K562 (cell line): ENCODE data around the gene FUZ. TPM values are rescaled to one million over a fixed set of nuclear protein-coding genes. Genes with fewer than 3 reads are reported as not detected.

Experiments used
- ATF1 ChIP-seq, 2 experiments: fragments of 450-650 bp in 1 of 2; IDR thresholded peaks; 2 replicates each; pipeline ENCODE4 v1.6.1; 2016; ENCODE audit warnings: missing compliant biosample characterization in 1 of 2, missing genetic modification characterization in 1 of 2
- BHLHE40 ChIP-seq: IDR thresholded peaks from 2 replicates; pipeline ENCODE4 v1.6.1; 2011; ENCODE audit warnings: low read length, improper control_type of control experiment
- FIP1L1 ChIP-seq: fragments of 200-400 bp; formaldehyde crosslinking; IDR thresholded peaks from 2 replicates; pipeline ENCODE4 v1.6.1; 2018; ENCODE audit warnings: mild to moderate bottlenecking, low read depth, low read length; ENCODE audit not compliant: poor library complexity, severe bottlenecking
- FOXJ3 ChIP-seq: sonication (generic); formaldehyde crosslinking; IDR thresholded peaks from 2 replicates; pipeline ENCODE4 v1.4.0; 2020; ENCODE audit warnings: mild to moderate bottlenecking, missing genetic modification reagents
- HNRNPLL ChIP-seq: fragments of 200-400 bp; formaldehyde crosslinking; IDR thresholded peaks from 2 replicates; pipeline ENCODE4 v1.6.1; 2017; ENCODE audit warnings: low read length, low read depth, mild to moderate bottlenecking; ENCODE audit not compliant: poor library complexity, severe bottlenecking
- NR4A1 ChIP-seq, 2 experiments: fragments of 250-450 bp in 1 of 2; fragments of 450-650 bp in 1 of 2; sonication (Bioruptor Pico) in 1 of 2; IDR thresholded peaks; 2 replicates each; pipeline versions ENCODE4 v1.4.0 to v1.6.1; 2016 to 2020; ENCODE audit warnings: mild to moderate bottlenecking in 2 of 2, missing compliant biosample characterization in 1 of 2, missing genetic modification characterization in 1 of 2, moderate library complexity in 1 of 2
- PRMT5 ChIP-seq: sonication (generic); formaldehyde crosslinking; IDR thresholded peaks from 2 replicates; pipeline ENCODE4 v1.5.0; 2020; ENCODE audit warnings: missing genetic modification reagents
- RAD21 ChIP-seq, 2 experiments: fragments of 250-450 bp in 1 of 2; fragments of 450-650 bp in 1 of 2; sonication (Bioruptor Pico) in 1 of 2; formaldehyde crosslinking in 1 of 2; IDR thresholded peaks in 1 of 2; conservative IDR thresholded peaks in 1 of 2; 2 replicates each; pipeline versions ENCODE4 v1.4.0 to v1.8.0; 2020 to 2022; ENCODE audit warnings: mild to moderate bottlenecking in 2 of 2, moderate library complexity in 1 of 2
- SAFB2 ChIP-seq: fragments of 200-400 bp; formaldehyde crosslinking; IDR thresholded peaks from 2 replicates; pipeline ENCODE4 v1.6.1; 2018; ENCODE audit warnings: borderline replicate concordance, low read length, low read depth, moderate library complexity; ENCODE audit not compliant: severe bottlenecking
- ZNF324 ChIP-seq: fragments of 250-450 bp; sonication (Bioruptor Pico); IDR thresholded peaks from 2 replicates; pipeline ENCODE4 v1.4.0; 2020; ENCODE audit warnings: mild to moderate bottlenecking
- ZNF76 ChIP-seq: fragments of 250-450 bp; sonication (Bioruptor Pico); IDR thresholded peaks from 2 replicates; pipeline ENCODE4 v1.4.0; 2020; ENCODE audit warnings: mild to moderate bottlenecking, moderate library complexity, borderline replicate concordance
- polyA plus RNA-seq, 8 experiments: library from polyadenylated mRNA; depleted of rRNA in 4 of 8; stranded (reverse) in 5 of 8; unstranded in 3 of 8; fragments of >200 nt; fragmentation: Nextera tagmentation in 2 of 8; fragmentation: Illumina TruSeq in 1 of 8; extraction: Ambion mirVana in 2 of 8; extraction: Trizol in 1 of 8; gene quantifications; 2 replicates each; pipeline versions ENCODE4 v1.2.1 to v1.2.3, GENCODE V29; 2011 to 2014; ENCODE audit warnings: inconsistent platforms in 1 of 8, missing spikeins in 1 of 8
- total RNA-seq, 7 experiments: library from RNA; depleted of rRNA in 6 of 7; stranded (reverse); fragments of >200 nt in 6 of 7; fragmentation: Illumina TruSeq in 2 of 7; extraction: Trizol in 2 of 7; gene quantifications; 2 replicates each; pipeline versions ENCODE4 v1.2.1 to v1.2.3, GENCODE V29; 2011 to 2021; ENCODE audit warnings: low replicate concordance in 1 of 7
- TF ChIP-seq, protein P1 (sequence below): sonication (generic); formaldehyde crosslinking; IDR thresholded peaks from 2 replicates; pipeline ENCODE4 v1.8.1; 2023; ENCODE audit warnings: mild to moderate bottlenecking, missing genetic modification reagents
- TF ChIP-seq, protein P2 (sequence below): fragments of 250-450 bp; sonication (Bioruptor Pico); IDR thresholded peaks from 2 replicates; pipeline ENCODE4 v1.8.0; 2022; ENCODE audit warnings: moderate library complexity, mild to moderate bottlenecking, inconsistent platforms
- TF ChIP-seq, protein P3 (sequence below): fragments of 250-450 bp; sonication (Bioruptor Pico); IDR thresholded peaks from 2 replicates; pipeline ENCODE4 v1.5.0; 2022; ENCODE audit warnings: mild to moderate bottlenecking
- TF ChIP-seq, protein P4 (sequence below): fragments of 450-650 bp; formaldehyde crosslinking; IDR thresholded peaks from 2 replicates; pipeline ENCODE4 v1.4.0; 2020; ENCODE audit warnings: mild to moderate bottlenecking, moderate library complexity
- TF ChIP-seq, protein P5 (sequence below): fragments of 450-650 bp; IDR thresholded peaks from 2 replicates; pipeline ENCODE4 v1.7.1; 2018; ENCODE audit warnings: mild to moderate bottlenecking, low read depth; ENCODE audit not compliant: partially characterized antibody
- TF ChIP-seq, protein P6 (sequence below): sonication (generic); formaldehyde crosslinking; IDR thresholded peaks from 2 replicates; pipeline ENCODE4 v1.5.0; 2020; ENCODE audit warnings: missing genetic modification reagents

Gene FUZ
- total and polyA plus RNA-seq, 9 of the 15 experiments (the other 6 are each of a cell fraction or from before 2014, with no cell fraction given) = 0.17 to 7.6 (median 3.6) TPM; not detected in 1

DNA sequence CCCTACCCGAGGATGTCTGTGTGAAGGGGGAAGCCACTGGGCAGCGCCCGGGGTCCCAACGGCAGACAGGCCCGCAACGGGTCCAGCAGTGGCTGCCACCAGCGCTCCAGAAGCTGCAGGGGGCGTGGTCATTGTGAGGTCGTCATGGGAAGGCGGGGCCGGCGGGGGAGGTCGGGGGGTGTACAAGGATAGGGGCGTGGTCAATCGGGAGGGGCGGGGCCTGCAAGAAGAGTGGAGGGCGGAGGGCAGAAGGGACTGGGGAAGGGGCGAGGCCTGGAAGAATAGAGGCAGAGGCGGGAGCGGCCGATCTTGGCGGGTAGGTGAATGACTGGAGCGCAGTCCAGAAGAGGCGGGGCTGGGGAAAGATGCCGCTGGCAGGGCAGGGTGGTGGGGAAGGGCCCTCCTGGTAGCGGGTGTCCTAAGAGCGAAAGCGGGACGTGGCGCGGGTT lies 4.4 kb downstream of the FUZ start (continued):
- no peak for TF ChIP-seq ATF1 (CRISPR knock-in tag; IDR thresholded peaks at IDR 0.05)
- 0 out of 2 replicates have a peak, but pooled peaks have one; percentile 24 for TF ChIP-seq ATF1 (tag; IDR thresholded peaks at IDR 0.05)
- TF ChIP-seq, protein P1, sequence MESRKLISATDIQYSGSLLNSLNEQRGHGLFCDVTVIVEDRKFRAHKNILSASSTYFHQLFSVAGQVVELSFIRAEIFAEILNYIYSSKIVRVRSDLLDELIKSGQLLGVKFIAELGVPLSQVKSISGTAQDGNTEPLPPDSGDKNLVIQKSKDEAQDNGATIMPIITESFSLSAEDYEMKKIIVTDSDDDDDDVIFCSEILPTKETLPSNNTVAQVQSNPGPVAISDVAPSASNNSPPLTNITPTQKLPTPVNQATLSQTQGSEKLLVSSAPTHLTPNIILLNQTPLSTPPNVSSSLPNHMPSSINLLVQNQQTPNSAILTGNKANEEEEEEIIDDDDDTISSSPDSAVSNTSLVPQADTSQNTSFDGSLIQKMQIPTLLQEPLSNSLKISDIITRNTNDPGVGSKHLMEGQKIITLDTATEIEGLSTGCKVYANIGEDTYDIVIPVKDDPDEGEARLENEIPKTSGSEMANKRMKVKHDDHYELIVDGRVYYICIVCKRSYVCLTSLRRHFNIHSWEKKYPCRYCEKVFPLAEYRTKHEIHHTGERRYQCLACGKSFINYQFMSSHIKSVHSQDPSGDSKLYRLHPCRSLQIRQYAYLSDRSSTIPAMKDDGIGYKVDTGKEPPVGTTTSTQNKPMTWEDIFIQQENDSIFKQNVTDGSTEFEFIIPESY = peak; percentile 98
- TF ChIP-seq HNRNPLL = no peak
- TF ChIP-seq PRMT5 = no peak
- TF ChIP-seq, protein P2, sequence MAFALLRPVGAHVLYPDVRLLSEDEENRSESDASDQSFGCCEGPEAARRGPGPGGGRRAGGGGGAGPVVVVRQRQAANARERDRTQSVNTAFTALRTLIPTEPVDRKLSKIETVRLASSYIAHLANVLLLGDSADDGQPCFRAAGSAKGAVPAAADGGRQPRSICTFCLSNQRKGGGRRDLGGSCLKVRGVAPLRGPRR (CRISPR knock-in tag) = no peak
- no peak for TF ChIP-seq FOXJ3 (CRISPR knock-in tag)
- TF ChIP-seq, protein P3, sequence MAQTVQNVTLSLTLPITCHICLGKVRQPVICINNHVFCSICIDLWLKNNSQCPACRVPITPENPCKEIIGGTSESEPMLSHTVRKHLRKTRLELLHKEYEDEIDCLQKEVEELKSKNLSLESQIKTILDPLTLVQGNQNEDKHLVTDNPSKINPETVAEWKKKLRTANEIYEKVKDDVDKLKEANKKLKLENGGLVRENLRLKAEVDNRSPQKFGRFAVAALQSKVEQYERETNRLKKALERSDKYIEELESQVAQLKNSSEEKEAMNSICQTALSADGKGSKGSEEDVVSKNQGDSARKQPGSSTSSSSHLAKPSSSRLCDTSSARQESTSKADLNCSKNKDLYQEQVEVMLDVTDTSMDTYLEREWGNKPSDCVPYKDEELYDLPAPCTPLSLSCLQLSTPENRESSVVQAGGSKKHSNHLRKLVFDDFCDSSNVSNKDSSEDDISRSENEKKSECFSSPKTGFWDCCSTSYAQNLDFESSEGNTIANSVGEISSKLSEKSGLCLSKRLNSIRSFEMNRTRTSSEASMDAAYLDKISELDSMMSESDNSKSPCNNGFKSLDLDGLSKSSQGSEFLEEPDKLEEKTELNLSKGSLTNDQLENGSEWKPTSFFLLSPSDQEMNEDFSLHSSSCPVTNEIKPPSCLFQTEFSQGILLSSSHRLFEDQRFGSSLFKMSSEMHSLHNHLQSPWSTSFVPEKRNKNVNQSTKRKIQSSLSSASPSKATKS (CRISPR knock-in tag) = no peak
- no peak for TF ChIP-seq ZNF76
- peak; percentile 3 for TF ChIP-seq FIP1L1
- no peak for TF ChIP-seq ZNF324
- TF ChIP-seq, protein P4, sequence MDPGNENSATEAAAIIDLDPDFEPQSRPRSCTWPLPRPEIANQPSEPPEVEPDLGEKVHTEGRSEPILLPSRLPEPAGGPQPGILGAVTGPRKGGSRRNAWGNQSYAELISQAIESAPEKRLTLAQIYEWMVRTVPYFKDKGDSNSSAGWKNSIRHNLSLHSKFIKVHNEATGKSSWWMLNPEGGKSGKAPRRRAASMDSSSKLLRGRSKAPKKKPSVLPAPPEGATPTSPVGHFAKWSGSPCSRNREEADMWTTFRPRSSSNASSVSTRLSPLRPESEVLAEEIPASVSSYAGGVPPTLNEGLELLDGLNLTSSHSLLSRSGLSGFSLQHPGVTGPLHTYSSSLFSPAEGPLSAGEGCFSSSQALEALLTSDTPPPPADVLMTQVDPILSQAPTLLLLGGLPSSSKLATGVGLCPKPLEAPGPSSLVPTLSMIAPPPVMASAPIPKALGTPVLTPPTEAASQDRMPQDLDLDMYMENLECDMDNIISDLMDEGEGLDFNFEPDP (CRISPR knock-in tag) = no peak
- TF ChIP-seq, protein P5, sequence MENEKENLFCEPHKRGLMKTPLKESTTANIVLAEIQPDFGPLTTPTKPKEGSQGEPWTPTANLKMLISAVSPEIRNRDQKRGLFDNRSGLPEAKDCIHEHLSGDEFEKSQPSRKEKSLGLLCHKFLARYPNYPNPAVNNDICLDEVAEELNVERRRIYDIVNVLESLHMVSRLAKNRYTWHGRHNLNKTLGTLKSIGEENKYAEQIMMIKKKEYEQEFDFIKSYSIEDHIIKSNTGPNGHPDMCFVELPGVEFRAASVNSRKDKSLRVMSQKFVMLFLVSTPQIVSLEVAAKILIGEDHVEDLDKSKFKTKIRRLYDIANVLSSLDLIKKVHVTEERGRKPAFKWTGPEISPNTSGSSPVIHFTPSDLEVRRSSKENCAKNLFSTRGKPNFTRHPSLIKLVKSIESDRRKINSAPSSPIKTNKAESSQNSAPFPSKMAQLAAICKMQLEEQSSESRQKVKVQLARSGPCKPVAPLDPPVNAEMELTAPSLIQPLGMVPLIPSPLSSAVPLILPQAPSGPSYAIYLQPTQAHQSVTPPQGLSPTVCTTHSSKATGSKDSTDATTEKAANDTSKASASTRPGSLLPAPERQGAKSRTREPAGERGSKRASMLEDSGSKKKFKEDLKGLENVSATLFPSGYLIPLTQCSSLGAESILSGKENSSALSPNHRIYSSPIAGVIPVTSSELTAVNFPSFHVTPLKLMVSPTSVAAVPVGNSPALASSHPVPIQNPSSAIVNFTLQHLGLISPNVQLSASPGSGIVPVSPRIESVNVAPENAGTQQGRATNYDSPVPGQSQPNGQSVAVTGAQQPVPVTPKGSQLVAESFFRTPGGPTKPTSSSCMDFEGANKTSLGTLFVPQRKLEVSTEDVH = no peak
- TF ChIP-seq BHLHE40 = no peak
- TF ChIP-seq NR4A1 (CRISPR knock-in tag; IDR thresholded peaks at IDR 0.05) = no peak
- TF ChIP-seq NR4A1 (tag; IDR thresholded peaks at IDR 0.05) = no peak
- TF ChIP-seq RAD21 (CRISPR knock-in tag; conservative IDR thresholded peaks at IDR 0.05 in 1 of 2, IDR thresholded peaks at IDR 0.05 in 1 of 2) = no peak
- TF ChIP-seq SAFB2 = no peak
- TF ChIP-seq, protein P6, sequence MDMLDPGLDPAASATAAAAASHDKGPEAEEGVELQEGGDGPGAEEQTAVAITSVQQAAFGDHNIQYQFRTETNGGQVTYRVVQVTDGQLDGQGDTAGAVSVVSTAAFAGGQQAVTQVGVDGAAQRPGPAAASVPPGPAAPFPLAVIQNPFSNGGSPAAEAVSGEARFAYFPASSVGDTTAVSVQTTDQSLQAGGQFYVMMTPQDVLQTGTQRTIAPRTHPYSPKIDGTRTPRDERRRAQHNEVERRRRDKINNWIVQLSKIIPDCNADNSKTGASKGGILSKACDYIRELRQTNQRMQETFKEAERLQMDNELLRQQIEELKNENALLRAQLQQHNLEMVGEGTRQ (CRISPR knock-in tag) = no peak
